ENCODE data around the gene MAP2K5.

The MAP2K5 gene

GRCh38 chr15:67852418-67852817 lies 309.9 kb downstream of the MAP2K5 start:
- Histone ChIP-seq H3K4me3 (ENCODE audit: low read length) (no peak overlapping the region), H3K36me3 (replicated peaks; ENCODE audit: low read depth, low read length) (no peaks in the 10 kb centered on the region), H3K27me3 (ENCODE audit: low read depth, low read length) (no peaks in the 10 kb centered on the region), H3K4me2 (ENCODE audit: low read length) (no peak overlapping the region), H4K20me1 (ENCODE audit: insufficient read depth, low read length) (no peaks in the 10 kb centered on the region), H2AFZ (ENCODE audit: low read depth, low read length) (no peak overlapping the region), H3K27ac (ENCODE audit: low read length) (no peak overlapping the region), H3K4me1 (ENCODE audit: low read length) (peaks cover 28% of the 10 kb centered on the region), H3K79me2 (ENCODE audit: low read length) (no peaks in the 10 kb centered on the region), H3K9me3 (ENCODE audit: insufficient read depth, low read length) (no peaks in the 10 kb centered on the region), H3K9ac (ENCODE audit: low read length) (no peak overlapping the region)
- TF ChIP-seq CTCF (IDR thresholded peaks at IDR 0.05; ENCODE audit: low read depth, low read length): no peak
- TF ChIP-seq EZH2phosphoT487 (IDR thresholded peaks at IDR 0.05; ENCODE audit: low read depth): no peak

GRCh38 chr15:67853454-67853853 lies 311.0 kb downstream of the MAP2K5 start:
- H4K20me1 ChIP-seq (ENCODE audit: insufficient read depth, low read length): no peaks in the 10 kb centered on the region
- H3K4me3 ChIP-seq (ENCODE audit: low read length): no peak overlapping the region
- TF ChIP-seq EZH2phosphoT487 (IDR thresholded peaks at IDR 0.05; ENCODE audit: low read depth): no peak
- TF ChIP-seq CTCF (IDR thresholded peaks at IDR 0.05; ENCODE audit: low read depth, low read length): no peak
- H2AFZ ChIP-seq (ENCODE audit: low read depth, low read length): no peak overlapping the region
- H3K36me3 ChIP-seq (replicated peaks; ENCODE audit: low read depth, low read length): no peaks in the 10 kb centered on the region
- H3K27me3 ChIP-seq (ENCODE audit: low read depth, low read length): no peaks in the 10 kb centered on the region
- no peaks in the 10 kb centered on the region for H3K9me3 ChIP-seq (ENCODE audit: insufficient read depth, low read length)
- H3K79me2 ChIP-seq (ENCODE audit: low read length): no peaks in the 10 kb centered on the region
- H3K27ac ChIP-seq (ENCODE audit: low read length): no peak overlapping the region
- H3K9ac ChIP-seq (ENCODE audit: low read length): no peak overlapping the region
- peaks cover 28% of the 10 kb centered on the region for H3K4me1 ChIP-seq (ENCODE audit: low read length)
- no peak overlapping the region for H3K4me2 ChIP-seq (ENCODE audit: low read length)

- Histone ChIP-seq H3K27me3 (ENCODE audit: low read depth, low read length) (no peaks in the 10 kb centered on the region), H3K9ac (ENCODE audit: low read length) (no peak overlapping the region), H4K20me1 (ENCODE audit: insufficient read depth, low read length) (no peaks in the 10 kb centered on the region), H3K4me1 (ENCODE audit: low read length) (peaks cover 28% of the 10 kb centered on the region), H3K4me3 (ENCODE audit: low read length) (no peak overlapping the region), H2AFZ (ENCODE audit: low read depth, low read length) (no peak overlapping the region), H3K27ac (ENCODE audit: low read length) (no peak overlapping the region), H3K36me3 (replicated peaks; ENCODE audit: low read depth, low read length) (no peaks in the 10 kb centered on the region), H3K4me2 (ENCODE audit: low read length) (no peak overlapping the region), H3K9me3 (ENCODE audit: insufficient read depth, low read length) (no peaks in the 10 kb centered on the region), H3K79me2 (ENCODE audit: low read length) (no peaks in the 10 kb centered on the region)
- no peak for TF ChIP-seq CTCF (IDR thresholded peaks at IDR 0.05; ENCODE audit: low read depth, low read length)
- TF ChIP-seq EZH2phosphoT487 (IDR thresholded peaks at IDR 0.05; ENCODE audit: low read depth): no peak
These were observed 311.9 kb downstream of the MAP2K5 start for GRCh38 chr15:67854358-67854757.

- no peak overlapping the region for H3K4me3 ChIP-seq (ENCODE audit: low read length)
- peaks cover 33% of the 10 kb centered on the region for H3K4me1 ChIP-seq (ENCODE audit: low read length)
- no peaks in the 10 kb centered on the region for H3K9me3 ChIP-seq (ENCODE audit: insufficient read depth, low read length)
- no peaks in the 10 kb centered on the region for H3K36me3 ChIP-seq (replicated peaks; ENCODE audit: low read depth, low read length)
- TF ChIP-seq CTCF (IDR thresholded peaks at IDR 0.05; ENCODE audit: low read depth, low read length) (no peak), EZH2phosphoT487 (IDR thresholded peaks at IDR 0.05; ENCODE audit: low read depth) (no peak)
- H3K9ac ChIP-seq (ENCODE audit: low read length): no peak overlapping the region
- no peaks in the 10 kb centered on the region for H3K27me3 ChIP-seq (ENCODE audit: low read depth, low read length)
- H3K79me2 ChIP-seq (ENCODE audit: low read length): no peaks in the 10 kb centered on the region
- H2AFZ ChIP-seq (ENCODE audit: low read depth, low read length): no peak overlapping the region
- peak overlapping the region; percentile 37 for H3K4me2 ChIP-seq (ENCODE audit: low read length)
- H3K27ac ChIP-seq (ENCODE audit: low read length): no peak overlapping the region
- no peaks in the 10 kb centered on the region for H4K20me1 ChIP-seq (ENCODE audit: insufficient read depth, low read length)
These were observed 313.3 kb downstream of the MAP2K5 start for GRCh38 chr15:67855842-67856241.

Measured in OCI-LY3 (cell line).